PFSK-1 (cell line): ENCODE results near the gene H6PD.

ENCODE experiments used
- POLR2AphosphoS5 ChIP-seq: IDR thresholded peaks from 2 replicates; pipeline ENCODE4 v1.6.1; 2012; ENCODE audit warnings: low read depth, mild to moderate bottlenecking, control low read depth, low read length, moderate library complexity
- REST ChIP-seq, 2 experiments: IDR thresholded peaks; 2 replicates each; pipeline versions ENCODE4 v1.6.1 to v1.8.0; 2011 to 2012; ENCODE audit warnings: low read depth in 2 of 2, low read length in 2 of 2, control low read depth in 1 of 2, inconsistent platforms in 1 of 2, mild to moderate bottlenecking in 1 of 2, moderate library complexity in 1 of 2; ENCODE audit not compliant: insufficient read depth in 1 of 2
- SIN3A ChIP-seq: IDR thresholded peaks from 2 replicates; pipeline ENCODE4 v1.6.1; 2012; ENCODE audit warnings: mild to moderate bottlenecking, low read length, moderate library complexity, borderline replicate concordance; ENCODE audit not compliant: insufficient read depth
- TAF1 ChIP-seq: IDR thresholded peaks from 2 replicates; pipeline ENCODE4 v1.6.1; 2012; ENCODE audit warnings: low read length, control low read depth, borderline replicate concordance; ENCODE audit not compliant: insufficient read depth

- TF ChIP-seq POLR2AphosphoS5 (no peak), REST (IDR thresholded peaks at IDR 0.05; ENCODE audit: insufficient read depth in 1 of 2, low read depth in 2 of 2, low read length in 2 of 2) (no peak), SIN3A (no peak), TAF1 (no peak)
Measured at GRCh38 chr1:9233942-9234222, 692 bp upstream of the H6PD start.
